Trophoblast cell (in vitro differentiated cells and primary cell): ENCODE results near the gene ATP6V0D1.

Source experiments
- DNase-seq, 2 donors: peaks; one replicate each; pipeline ENCODE4 v3.0.0-alpha.2; 2016
- H2AFZ ChIP-seq: 2 replicates; pipeline ENCODE4 v1.6.1; 2013; ENCODE audit warnings: low read length, moderate library complexity, mild to moderate bottlenecking; ENCODE audit not compliant: insufficient read depth, poor library complexity
- H2AK5ac ChIP-seq: 2 replicates; pipeline ENCODE4 v1.6.1; 2013; ENCODE audit warnings: mild to moderate bottlenecking, low read length
- H2BK120ac ChIP-seq: 2 replicates; pipeline ENCODE4 v1.6.1; 2013; ENCODE audit warnings: low read length, mild to moderate bottlenecking, moderate library complexity; ENCODE audit not compliant: insufficient read depth, poor library complexity
- H2BK12ac ChIP-seq: 2 replicates; pipeline ENCODE4 v1.6.1; 2013; ENCODE audit warnings: mild to moderate bottlenecking, low read length, moderate library complexity
- H2BK5ac ChIP-seq: 2 replicates; pipeline ENCODE4 v1.6.1; 2013; ENCODE audit warnings: low read length, low read depth, moderate library complexity, mild to moderate bottlenecking; ENCODE audit not compliant: poor library complexity
- H3K14ac ChIP-seq: 2 replicates; pipeline ENCODE4 v1.6.1; 2013; ENCODE audit warnings: mild to moderate bottlenecking, low read length
- H3K18ac ChIP-seq: 2 replicates; pipeline ENCODE4 v1.6.1; 2013; ENCODE audit warnings: mild to moderate bottlenecking, low read length
- H3K23ac ChIP-seq: 2 replicates; pipeline ENCODE4 v1.6.1; 2013; ENCODE audit warnings: low read length
- H3K27ac ChIP-seq: 2 replicates; pipeline ENCODE4 v1.5.1; 2013; ENCODE audit warnings: low read depth, mild to moderate bottlenecking, inconsistent platforms, low read length, moderate library complexity
- H3K27me3 ChIP-seq: 2 replicates; pipeline ENCODE4 v1.6.1; 2013; ENCODE audit warnings: inconsistent platforms, mild to moderate bottlenecking, low read length, moderate library complexity; ENCODE audit not compliant: insufficient read depth
- H3K36me3 ChIP-seq, 2 experiments: 1 replicate in 1 of 2; 2 replicates in 1 of 2; pipeline ENCODE4 v1.6.1; 2013; ENCODE audit warnings: low read length in 2 of 2, mild to moderate bottlenecking in 2 of 2, moderate library complexity in 1 of 2; ENCODE audit not compliant: insufficient read depth in 2 of 2, control insufficient read depth in 1 of 2
- H3K4ac ChIP-seq: 2 replicates; pipeline ENCODE4 v1.6.1; 2013; ENCODE audit warnings: low read depth, mild to moderate bottlenecking, low read length, moderate library complexity
- H3K4me1 ChIP-seq, 2 experiments: 1 replicate in 1 of 2; 2 replicates in 1 of 2; pipeline ENCODE4 v1.6.1; 2013; ENCODE audit warnings: low read length in 2 of 2, mild to moderate bottlenecking in 2 of 2, moderate library complexity in 1 of 2; ENCODE audit not compliant: insufficient read depth in 2 of 2, control insufficient read depth in 1 of 2
- H3K4me2 ChIP-seq: 2 replicates; pipeline ENCODE4 v1.6.1; 2013; ENCODE audit warnings: inconsistent platforms, mild to moderate bottlenecking, low read length, moderate library complexity
- H3K4me3 ChIP-seq: 2 replicates; pipeline ENCODE4 v1.5.1; 2013; ENCODE audit warnings: mild to moderate bottlenecking, low read depth, low read length, inconsistent platforms
- H3K79me1 ChIP-seq: one replicate; pipeline ENCODE4 v1.6.1; 2013; ENCODE audit warnings: low read length
- H3K79me2 ChIP-seq: 2 replicates; pipeline ENCODE4 v1.6.1; 2013; ENCODE audit warnings: low read length, mild to moderate bottlenecking; ENCODE audit not compliant: control insufficient read depth, insufficient read depth, poor library complexity
- H3K9ac ChIP-seq: 2 replicates; pipeline ENCODE4 v1.6.1; 2013; ENCODE audit warnings: mild to moderate bottlenecking, low read length
- H3K9me3 ChIP-seq: 2 replicates; pipeline ENCODE4 v1.6.1; 2013; ENCODE audit warnings: low read depth, mild to moderate bottlenecking, control low read depth, inconsistent platforms, low read length; ENCODE audit not compliant: insufficient read depth
- H4K12ac ChIP-seq: 2 replicates; pipeline ENCODE4 v1.6.1; 2013; ENCODE audit warnings: low read depth, mild to moderate bottlenecking, low read length, moderate library complexity
- H4K8ac ChIP-seq: 2 replicates; pipeline ENCODE4 v1.6.1; 2013; ENCODE audit warnings: low read depth, mild to moderate bottlenecking, low read length, moderate library complexity
- H4K91ac ChIP-seq: one replicate; pipeline ENCODE4 v1.6.1; 2013; ENCODE audit warnings: low read depth, mild to moderate bottlenecking, low read length, moderate library complexity
- WGBS: extraction: QIAGEN DNeasy Blood & Tissue Kit; methylation state at CpG from one replicate; pipeline ENCODE4 v1.1.7; 2013; ENCODE audit warnings: missing lambda C conversion rate; ENCODE audit not compliant: insufficient read length, insufficient coverage; ENCODE audit errors: extremely low coverage; 5-methylcytosine and 5-hydroxymethylcytosine counted together

Gene ATP6V0D1

GRCh38 chr16:67460168-67460567 is 20.8 kb downstream of the ATP6V0D1 start:
- Histone ChIP-seq H4K91ac (no peak overlapping the region), H2AFZ (no peak overlapping the region), H3K36me3 (peaks cover 17 to 21% of the 10 kb centered on the region in 2 experiments), H4K12ac (no peak overlapping the region), H3K79me1 (no peaks in the 10 kb centered on the region), H3K27ac (no peak overlapping the region), H2BK5ac (no peak overlapping the region), H2BK12ac (no peak overlapping the region), H3K4me2 (no peak overlapping the region), H3K9me3 (no peaks in the 10 kb centered on the region), H3K4ac (no peak overlapping the region), H2AK5ac (no peak overlapping the region), H3K4me1 (no peaks in the 10 kb centered on the region), H3K79me2 (no peaks in the 10 kb centered on the region), H4K8ac (no peak overlapping the region), H3K27me3 (no peaks in the 10 kb centered on the region), H3K23ac (no peak overlapping the region), H3K18ac (no peak overlapping the region), H2BK120ac (no peak overlapping the region), H3K9ac (no peak overlapping the region), H3K4me3 (no peak overlapping the region), H3K14ac (no peak overlapping the region)
- DNase-seq = no peak
- WGBS = no CpG with 5 or more reads among the region's 5 CpGs

GRCh38 chr16:67459861-67460150 is 21.2 kb downstream of the ATP6V0D1 start:
- Histone ChIP-seq H3K27ac (no peak overlapping the region), H3K9ac (no peak overlapping the region), H3K27me3 (no peaks in the 10 kb centered on the region), H3K4ac (no peak overlapping the region), H3K23ac (no peak overlapping the region), H2AK5ac (no peak overlapping the region), H3K4me3 (no peak overlapping the region), H2BK12ac (no peak overlapping the region), H3K79me1 (no peaks in the 10 kb centered on the region), H4K8ac (no peak overlapping the region), H2BK120ac (no peak overlapping the region), H2AFZ (no peak overlapping the region), H3K4me2 (no peak overlapping the region), H3K14ac (no peak overlapping the region), H4K12ac (no peak overlapping the region), H3K9me3 (no peaks in the 10 kb centered on the region), H4K91ac (no peak overlapping the region), H2BK5ac (no peak overlapping the region), H3K4me1 (peaks cover 0 to 1% of the 10 kb centered on the region in 2 experiments), H3K18ac (no peak overlapping the region), H3K36me3 (peaks cover 17 to 21% of the 10 kb centered on the region in 2 experiments), H3K79me2 (no peaks in the 10 kb centered on the region)
- DNase-seq = no peak
- WGBS = no CpG with 5 or more reads among the region's 3 CpGs

GRCh38 chr16:67459066-67459860 is 21.7 kb downstream of the ATP6V0D1 start:
- no peaks in the 10 kb centered on the region for H3K9me3 ChIP-seq
- no peak overlapping the region for H3K4me2 ChIP-seq
- H4K8ac ChIP-seq = no peak overlapping the region
- H2BK120ac ChIP-seq = no peak overlapping the region
- no peak overlapping the region for H3K18ac ChIP-seq
- H3K27ac ChIP-seq = no peak overlapping the region
- H2AFZ ChIP-seq = no peak overlapping the region
- H3K36me3 ChIP-seq = peaks cover 17 to 21% of the 10 kb centered on the region in 2 experiments
- H2BK5ac ChIP-seq = no peak overlapping the region
- no peaks in the 10 kb centered on the region for H3K79me2 ChIP-seq
- no CpG with 5 or more reads among the region's 7 CpGs for WGBS
- no peak overlapping the region for H4K12ac ChIP-seq
- no peak overlapping the region for H3K4ac ChIP-seq
- H4K91ac ChIP-seq = no peak overlapping the region
- H3K9ac ChIP-seq = no peak overlapping the region
- H2AK5ac ChIP-seq = no peak overlapping the region
- H3K4me1 ChIP-seq = peaks cover 0 to 2% of the 10 kb centered on the region in 2 experiments
- no peak for DNase-seq
- no peak overlapping the region for H3K14ac ChIP-seq
- no peaks in the 10 kb centered on the region for H3K79me1 ChIP-seq
- H3K27me3 ChIP-seq = no peaks in the 10 kb centered on the region
- no peak overlapping the region for H3K4me3 ChIP-seq
- H2BK12ac ChIP-seq = no peak overlapping the region
- H3K23ac ChIP-seq = no peak overlapping the region

GRCh38 chr16:67458121-67458641 is 22.8 kb downstream of the ATP6V0D1 start:
- no peak overlapping the region for H2BK120ac ChIP-seq
- WGBS = no CpG with 5 or more reads among the region's 6 CpGs
- H3K79me1 ChIP-seq = no peaks in the 10 kb centered on the region
- no peaks in the 10 kb centered on the region for H3K27me3 ChIP-seq
- H3K23ac ChIP-seq = no peak overlapping the region
- no peak overlapping the region for H4K12ac ChIP-seq
- H4K8ac ChIP-seq = no peak overlapping the region
- no peak overlapping the region for H3K4me2 ChIP-seq
- H3K4ac ChIP-seq = no peak overlapping the region
- no peak overlapping the region for H2BK5ac ChIP-seq
- H3K18ac ChIP-seq = no peak overlapping the region
- no peaks in the 10 kb centered on the region for H3K79me2 ChIP-seq
- H2AK5ac ChIP-seq = no peak overlapping the region
- no peaks in the 10 kb centered on the region for H3K9me3 ChIP-seq
- H3K4me1 ChIP-seq = peaks cover 2 to 5% of the 10 kb centered on the region in 2 experiments
- no peak overlapping the region for H3K14ac ChIP-seq
- H3K27ac ChIP-seq = no peak overlapping the region
- no peak overlapping the region for H4K91ac ChIP-seq
- peaks cover 20 to 25% of the 10 kb centered on the region in 2 experiments for H3K36me3 ChIP-seq
- no peak overlapping the region for H2AFZ ChIP-seq
- H3K9ac ChIP-seq = no peak overlapping the region
- no peak for DNase-seq
- H2BK12ac ChIP-seq = no peak overlapping the region
- no peak overlapping the region for H3K4me3 ChIP-seq
